Stimulated activated CD8-positive, alpha-beta memory T cell treated with anti-CD3 and anti-CD28 coated beads, Interleukin-4, amount 100 ng/mL, for 24 hours (primary cell): Measurements from ENCODE around the gene MFSD6.
A peak's percentile ranks its signal among the peaks of the same experiment; 100 is the strongest.
"Not testable (repeated sequence)": the region's sequence is repeated elsewhere in the genome, so short reads cannot be mapped to it uniquely, and the experiment has no call there.

Experiments
- DNase-seq: peaks from one replicate; pipeline ENCODE4 v3.0.0-alpha.2; 2020; ENCODE audit warnings: low read depth

MFSD6 gene

DNA sequence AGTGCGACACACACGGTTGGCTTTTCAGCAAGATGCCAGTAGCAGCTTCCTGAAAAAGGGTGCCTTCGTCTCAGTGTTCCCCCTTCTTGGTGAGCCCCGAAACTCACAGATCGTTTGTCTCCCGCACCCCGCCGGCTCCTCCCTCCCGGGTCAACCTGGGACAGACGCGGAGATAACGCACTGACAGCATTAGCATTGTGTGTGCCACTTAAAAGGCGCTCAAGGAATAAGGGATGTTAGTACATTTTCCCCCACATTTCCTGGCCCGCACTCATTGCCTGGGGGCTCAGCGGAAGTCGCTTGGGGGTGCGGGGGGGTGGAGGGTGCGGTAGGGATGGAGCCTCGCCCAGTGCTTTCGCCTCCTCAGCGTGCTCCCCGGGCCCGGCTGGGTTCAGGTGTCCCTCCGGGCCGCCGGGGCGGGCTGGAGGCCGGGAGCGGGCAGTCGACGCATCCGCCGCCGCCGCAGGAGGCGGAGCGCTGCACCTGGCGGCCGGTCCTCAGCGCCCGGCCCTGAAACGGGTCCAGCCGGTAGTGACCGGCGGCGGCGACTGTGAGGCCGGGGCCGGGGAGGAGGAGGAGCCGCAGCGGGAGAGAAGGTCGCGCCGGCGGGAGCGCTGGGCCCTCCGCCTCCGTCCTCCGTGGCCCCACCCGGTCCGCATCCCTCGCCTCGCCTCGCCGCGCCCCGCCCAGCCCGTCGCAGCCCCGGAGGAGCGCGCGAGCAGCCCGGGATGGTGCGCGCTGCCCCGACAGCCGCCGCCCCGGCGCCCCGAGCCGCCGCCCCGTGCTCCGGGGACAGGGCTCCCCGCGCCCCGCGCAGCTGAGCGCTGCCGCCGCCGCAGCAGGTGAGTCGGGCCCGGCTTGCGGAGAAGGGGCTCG, at the start of gene MFSD6:
Gene MFSD6 (plus strand): TSS at position 694 of the 876 bp plus-strand sequence. CDS start 27,675 bp downstream, outside the sequence.
- DNase-seq = peak; percentile 44

DNA sequence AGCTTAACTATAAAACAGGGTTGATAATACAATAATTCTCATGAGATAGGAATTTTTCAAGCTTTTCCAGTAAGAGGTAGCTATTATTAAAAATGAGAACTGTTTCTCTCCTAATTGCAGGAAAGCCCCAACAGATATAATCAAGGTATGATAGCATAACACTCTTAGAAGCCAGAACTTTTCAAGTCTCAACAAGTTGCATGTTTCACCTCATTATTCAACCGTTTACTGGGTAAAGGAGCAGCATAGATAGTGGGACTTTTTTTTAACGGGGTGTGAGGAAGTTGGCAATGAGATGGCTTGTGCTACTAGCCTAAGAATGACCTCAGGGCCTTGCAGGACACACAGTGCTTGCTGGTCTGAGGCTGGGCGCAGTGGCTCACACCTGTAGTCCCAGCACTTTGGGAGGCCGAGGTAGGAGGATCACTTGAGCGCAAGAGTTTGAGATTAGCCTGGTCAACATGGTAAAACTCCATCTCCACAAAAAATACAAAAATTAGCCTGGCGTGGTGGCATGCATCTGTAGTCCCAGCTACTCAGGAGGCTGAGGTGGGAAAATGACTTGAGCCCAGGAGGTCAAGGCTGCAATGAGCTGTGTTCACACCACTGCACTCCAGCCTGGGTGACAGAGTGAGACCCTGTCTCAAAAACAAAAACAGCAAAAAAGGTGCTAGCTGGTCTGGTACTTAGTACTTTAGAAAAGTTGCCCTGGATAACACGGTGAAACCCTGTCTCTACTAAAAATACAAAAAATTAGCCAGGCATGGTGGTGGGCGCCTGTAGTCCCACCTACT, 49.3 kb upstream of the MFSD6 start:
- DNase-seq = not testable (repeated sequence)

DNA sequence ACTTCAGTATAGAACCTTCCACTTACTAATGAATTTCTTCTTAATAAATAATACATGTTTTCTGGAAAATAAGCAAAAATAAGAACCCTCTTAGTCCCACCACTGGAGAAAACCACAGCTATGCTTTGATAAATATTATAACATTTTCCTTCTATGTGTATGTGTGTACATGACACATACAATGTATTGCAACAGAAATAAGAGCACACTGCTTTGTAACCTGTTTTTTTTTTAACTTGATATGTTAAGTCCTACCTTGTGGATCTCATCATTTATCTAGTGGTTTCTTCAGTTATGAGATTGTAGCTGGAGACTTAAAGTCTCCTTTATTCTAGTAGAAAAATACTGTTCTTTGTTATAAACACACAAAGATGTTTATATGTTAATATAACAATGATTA, 47.6 kb upstream of the MFSD6 start:
- DNase-seq = no peak

DNA sequence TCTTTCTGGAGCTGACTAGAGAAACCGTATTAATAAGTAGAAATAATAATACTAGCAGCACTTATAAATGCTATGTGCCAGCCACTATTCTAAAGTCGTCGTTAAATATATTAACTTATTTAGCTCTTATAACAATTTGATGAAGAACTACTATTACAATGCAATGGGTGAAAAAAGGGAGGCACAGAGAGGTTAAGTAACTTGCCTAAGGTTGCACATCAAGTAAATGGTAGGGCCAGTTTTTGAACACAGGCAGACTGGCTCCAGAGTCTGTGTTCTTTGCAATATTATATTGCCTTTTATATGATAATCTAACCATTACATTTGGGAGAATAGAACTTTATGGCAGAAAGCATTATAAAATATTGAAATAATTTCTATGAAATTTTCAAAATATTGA, 47.2 kb upstream of the MFSD6 start:
- no peak for DNase-seq

DNA sequence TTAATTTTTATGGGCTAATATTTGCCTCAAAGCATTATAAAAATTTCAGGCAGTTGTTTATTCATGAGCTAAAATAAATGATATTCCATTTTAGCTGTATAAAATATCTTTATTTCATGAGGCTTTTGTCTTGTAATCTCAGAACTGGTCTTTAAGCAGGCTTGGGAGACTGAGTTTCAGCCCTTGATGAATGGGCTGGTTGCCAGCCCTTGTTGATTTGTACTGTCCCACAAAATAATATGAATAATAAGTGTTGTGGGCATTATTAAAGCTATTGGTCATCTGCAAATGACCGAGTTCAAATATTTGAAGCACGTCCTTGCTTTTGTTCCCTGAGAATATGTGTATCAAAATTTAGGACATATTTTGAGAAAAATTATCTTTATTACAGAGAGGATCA, 46.6 kb upstream of the MFSD6 start:
- no peak for DNase-seq

DNA sequence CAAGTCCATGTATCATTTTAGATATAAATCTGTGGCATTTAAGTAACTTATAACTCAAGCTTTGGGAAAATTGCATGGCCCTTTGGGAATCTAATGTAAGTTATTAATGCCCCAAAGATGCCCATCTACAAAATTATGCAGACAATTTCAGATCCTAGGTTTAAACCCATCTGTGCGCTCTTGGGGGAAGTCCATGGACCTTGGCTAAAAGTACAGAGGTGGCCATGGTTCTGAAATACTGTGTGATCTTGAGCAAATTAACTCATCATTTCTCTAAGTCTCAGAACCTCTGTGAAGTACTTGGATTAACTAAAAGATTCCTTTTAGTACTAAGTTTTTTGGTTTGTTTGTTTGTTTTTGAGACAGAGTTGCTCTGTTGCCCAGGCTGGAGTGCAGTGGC, 45.3 kb upstream of the MFSD6 start:
- DNase-seq = no peak

DNA sequence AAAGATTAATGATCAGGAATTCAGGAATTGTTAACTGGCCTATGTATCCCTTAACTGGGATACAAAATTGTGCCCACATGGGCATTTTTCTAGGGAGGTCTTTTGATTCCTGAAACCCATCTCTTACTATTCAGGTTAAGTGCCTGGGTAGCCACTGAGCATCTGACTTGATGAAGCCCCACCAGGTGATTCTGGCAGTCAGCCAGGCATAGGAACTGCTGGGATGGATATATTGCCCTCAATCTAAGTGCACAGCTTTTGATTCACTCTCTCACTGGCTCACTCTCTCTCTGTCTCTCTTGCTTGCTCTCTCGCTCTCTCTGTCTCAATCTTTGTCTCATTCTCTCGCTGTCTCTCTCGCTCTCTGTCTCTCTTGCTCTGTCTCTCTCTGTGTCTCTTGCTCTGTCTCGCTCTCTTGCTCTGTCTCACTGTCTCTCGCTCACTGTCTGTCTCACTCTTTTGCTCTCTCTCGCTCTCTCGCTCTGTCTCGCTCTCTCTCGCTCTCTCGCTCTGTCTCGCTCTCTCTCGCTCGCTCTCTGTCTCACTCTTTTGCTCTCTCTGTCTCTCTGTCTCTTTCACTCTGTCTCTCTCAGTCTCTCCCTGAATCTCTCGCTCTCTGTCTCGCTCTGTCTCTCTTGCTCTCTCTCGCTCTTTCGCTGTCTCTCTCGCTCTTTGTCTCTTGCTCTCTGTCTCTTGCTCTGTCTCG, 42.5 kb upstream of the MFSD6 start:
- DNase-seq = no peak

DNA sequence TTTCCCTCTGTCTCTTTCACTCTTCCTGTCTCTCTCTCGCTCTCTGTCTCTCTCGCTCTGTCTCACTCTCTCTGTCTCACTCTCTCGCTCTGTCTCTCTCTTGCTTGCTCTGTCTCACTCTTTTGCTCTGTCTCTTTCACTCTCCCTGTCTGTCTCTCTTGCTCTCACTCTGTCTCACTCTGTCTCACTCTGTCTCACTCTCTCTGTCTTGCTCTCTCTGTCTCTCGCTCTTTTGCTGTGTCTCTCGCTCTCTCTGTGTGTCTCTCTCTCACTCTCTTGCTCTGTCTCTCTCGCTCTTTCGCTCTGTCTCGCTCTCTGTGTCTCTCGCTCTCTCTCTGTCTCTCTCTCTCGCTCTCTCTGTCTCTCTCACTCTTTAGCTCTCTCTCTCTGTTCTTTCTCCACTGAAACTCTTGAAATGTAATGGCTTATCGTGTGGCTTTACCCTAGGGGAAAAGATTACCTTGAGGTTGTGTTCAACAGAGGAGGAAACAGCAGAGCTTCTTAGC, 41.9 kb upstream of the MFSD6 start:
- no peak for DNase-seq

DNA sequence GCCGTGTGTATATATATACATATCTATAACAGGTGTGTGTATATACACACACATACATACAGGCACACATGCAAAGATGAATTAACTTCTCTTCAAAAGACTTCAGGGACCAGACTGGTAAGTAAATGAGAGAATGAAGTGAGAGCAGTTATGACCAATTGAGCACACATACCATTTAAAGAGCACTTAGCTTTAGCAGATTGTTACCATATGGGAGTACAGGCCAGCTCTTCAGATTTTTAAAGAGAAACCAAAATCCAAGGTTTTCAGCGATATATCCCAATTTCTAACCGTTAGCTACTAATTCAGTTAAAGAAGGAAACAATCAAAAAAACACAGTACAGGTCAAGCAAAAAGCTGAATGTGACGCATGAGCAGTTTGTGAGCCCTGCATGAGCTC, 41.1 kb upstream of the MFSD6 start:
- DNase-seq = no peak

DNA sequence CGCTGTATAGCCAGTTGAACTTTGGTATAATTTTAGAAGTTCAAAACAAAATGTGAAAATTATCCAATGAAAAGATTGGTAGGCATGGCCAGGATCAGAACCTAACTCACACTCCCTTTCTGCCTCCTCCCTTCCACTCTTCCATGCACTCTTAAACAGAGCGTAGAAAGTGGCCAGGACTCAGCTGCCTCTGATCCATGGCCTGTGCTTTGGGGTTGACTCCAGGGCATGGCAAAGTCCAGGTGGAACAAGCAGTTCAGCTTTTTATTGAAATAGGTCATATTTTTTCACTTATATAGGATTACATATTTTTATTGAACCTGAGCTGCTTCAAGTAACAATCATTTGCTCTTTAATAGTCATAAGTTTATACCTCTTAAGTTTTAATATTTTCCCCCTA, 38.5 kb upstream of the MFSD6 start:
- DNase-seq = no peak

DNA sequence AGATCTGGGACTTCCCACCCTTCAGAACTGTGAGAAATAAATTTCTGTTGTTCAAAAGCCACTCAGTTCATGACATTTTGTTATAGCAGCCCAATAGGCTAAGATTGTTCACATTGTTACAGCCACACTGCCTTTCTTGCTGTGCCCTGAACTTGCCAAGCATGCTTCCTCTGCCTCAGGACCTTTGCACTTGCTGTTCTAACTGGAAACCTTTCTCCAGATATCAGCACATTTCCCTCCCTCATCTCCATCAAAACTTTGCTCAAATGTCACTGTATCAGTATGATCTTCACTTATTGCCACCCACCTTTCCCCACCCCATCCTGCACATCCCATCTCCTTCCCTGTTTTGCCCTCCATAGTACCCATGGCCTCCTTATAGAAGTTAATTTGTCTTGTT, 32.1 kb upstream of the MFSD6 start:
- DNase-seq = no peak

DNA sequence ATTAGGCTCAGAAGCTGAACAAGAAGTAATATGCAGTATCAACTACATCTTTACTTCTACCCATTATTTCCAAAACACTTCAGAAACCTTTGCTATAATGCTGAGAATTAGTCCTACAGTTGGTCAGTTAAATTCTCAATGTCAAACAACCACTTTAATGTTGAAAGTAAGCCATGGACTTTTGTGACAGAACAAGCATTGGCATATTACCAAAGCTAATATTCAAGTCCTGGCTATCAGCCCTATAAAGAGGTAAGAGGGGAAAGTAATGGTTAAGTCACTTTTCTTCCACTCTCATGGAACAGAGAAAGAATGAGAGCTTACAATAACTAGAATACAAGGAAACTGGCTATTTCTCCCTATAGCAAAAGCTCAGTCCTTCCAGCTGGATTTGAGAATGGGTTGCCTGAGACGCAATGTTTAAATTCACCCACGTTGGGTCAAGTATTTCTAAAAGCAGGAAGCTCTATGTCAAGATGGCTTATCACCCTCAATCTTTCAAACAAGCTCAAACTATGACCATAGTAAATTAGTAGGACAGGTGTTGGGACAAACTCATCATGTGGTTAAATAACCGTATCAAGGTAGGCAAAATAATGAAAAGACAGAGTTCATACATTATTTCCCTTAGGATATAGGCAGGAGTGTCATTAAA, 31.4 kb upstream of the MFSD6 start:
- no peak for DNase-seq

DNA sequence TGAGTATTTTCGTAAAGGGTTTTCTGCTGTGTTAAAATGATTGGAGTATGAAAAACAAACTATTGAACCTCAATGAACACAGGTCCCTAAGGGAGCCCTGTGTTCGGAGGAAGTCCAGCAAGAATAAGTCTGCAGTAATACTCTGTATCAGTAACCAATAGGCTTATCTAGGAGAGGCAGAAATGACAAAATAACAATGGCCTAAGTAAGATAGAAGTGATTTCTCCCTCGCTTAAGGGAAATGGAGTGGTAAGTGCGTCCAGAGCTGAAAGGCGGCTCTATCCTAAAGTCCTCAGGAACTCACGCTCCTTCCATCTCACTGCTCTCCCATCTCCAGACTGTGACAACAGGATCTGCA, 29.3 kb upstream of the MFSD6 start:
- no peak for DNase-seq

DNA sequence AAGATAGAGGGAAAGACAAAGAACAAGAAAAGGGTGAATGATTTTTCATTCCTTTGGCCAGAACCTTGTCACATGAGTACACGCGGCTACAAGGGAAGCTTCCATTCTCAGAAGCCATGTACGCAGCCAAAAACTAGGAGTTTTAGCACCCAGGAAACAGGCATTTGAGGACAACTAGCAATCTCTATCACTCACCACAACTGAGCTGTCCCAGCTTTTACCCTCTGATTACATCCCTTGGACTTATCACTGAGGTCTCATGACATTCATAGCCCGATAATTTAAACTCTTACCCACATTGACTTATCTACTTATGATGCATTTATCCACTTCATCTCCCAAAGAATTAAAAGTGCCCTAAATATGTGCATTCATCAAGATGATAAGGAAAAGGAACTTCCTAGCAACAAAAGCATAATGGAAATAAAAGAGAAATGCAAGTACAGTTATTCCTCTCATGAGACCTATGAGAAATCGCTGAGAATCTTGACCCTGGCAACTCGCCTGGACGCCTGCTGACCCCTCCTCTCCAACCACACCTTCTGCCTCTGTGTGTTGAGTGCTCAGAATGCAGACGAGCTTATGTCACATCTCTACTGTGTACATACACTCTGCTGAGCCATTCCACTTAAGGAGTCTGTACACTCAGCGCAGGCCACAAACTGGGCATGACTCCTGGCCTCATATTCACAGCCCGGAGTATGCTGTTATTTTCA, 28.7 kb upstream of the MFSD6 start:
- DNase-seq = no peak

DNA sequence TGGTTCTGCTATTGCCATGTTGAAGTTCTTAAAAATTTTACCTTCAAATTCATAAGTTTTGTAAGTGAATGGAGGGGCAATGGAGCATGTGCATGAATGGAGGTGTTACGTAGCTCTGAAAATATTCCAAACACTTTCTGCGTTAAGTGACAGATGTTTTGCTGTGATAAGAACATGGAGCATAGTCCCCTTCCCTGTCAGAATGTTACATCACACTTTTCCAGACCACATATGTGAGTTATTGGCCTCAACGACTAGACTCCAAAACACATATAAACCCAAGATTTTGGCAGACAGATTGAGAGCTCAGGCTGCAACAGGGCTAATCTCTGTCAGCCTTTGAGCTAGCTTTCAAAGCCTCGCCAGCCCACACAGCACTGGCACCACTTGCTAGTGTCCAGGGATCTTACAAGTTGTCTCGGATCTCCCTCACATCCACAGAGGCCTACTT, 27.2 kb upstream of the MFSD6 start:
- DNase-seq = no peak

DNA sequence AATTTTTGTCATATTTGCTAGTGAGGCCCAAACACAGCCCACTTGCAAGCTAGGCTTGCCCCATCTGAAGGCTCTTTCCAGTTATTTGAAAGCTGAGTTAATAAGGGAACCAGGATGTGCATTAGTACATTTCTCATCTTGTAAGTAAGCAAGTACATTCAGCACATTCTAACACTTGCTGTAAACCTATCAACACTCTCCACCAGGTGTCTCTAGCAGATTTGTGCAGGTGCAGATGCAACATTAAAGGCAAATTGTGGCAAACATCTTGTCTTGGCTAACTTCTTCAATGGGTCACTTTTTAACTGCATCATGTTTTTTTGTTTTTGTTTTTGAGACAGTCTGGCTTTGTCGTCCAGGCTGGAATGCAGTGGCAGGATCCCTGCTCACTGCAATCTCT, 25.3 kb upstream of the MFSD6 start:
- DNase-seq = no peak

DNA sequence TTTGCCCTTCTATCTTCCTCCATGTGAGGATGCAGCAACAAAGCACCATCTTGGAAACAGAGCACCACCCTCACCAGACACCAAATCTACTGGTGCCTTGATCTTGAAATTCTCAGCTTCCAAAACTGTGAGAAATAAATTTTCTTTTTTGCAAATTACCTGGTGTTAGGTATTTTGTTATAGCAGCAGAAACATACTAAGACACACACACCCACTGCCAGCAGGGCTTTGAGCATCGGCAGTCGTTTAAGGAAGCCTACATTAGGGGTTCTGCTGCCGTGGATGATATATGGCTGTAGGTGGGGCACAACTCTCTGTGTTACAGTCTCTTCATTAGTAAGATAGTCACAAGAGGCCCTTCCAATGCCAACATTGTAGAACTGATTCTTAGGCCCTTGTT, 20.7 kb upstream of the MFSD6 start:
- DNase-seq = no peak

DNA sequence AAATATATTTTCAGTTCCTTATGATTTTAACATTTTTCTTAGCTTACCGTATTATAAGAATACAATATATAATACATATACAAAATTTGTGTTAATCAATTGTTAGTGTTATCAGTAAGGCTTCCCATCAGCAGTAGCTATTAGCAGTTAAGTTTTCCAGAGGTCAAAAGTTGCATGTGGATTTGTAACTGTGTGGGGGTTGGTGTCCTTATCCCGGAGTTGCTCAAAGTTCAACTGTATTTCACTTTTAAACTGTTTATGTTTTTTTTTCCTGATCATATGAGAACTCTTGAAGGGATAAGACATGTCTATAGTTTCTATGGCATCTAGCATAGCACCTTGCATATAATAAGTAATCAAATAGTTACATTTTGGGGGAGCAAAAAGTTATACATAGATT, 11.9 kb upstream of the MFSD6 start:
- DNase-seq = no peak

DNA sequence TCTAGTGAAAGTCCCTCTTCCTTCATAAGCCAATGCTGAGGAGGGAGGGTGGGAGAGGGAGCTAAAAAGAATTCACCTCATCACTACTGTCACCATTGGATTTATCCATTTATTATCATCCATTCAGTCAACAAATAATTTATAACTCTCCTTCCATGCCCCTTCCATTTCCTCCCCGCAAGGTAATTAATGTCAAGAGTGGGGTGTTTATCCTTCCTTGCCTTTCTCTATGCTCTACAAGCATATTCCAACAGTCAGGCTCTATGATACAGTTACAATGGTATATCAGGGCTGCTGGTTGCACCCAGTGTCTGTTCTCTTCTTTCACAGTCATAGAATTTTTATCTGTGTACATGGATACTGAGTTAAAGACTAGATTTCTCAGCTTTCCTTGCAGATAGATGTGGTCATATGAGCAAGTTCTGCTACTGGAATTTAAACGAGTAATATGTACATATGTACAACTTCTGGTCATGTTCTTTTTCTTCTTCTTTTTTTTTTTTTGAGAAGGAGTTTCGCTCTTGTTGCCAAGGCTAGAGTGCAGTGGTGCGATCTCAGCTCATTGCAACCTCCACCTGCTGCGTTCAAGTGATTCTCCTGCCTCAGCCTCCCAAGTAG, 5.1 kb upstream of the MFSD6 start:
- DNase-seq = no peak

DNA sequence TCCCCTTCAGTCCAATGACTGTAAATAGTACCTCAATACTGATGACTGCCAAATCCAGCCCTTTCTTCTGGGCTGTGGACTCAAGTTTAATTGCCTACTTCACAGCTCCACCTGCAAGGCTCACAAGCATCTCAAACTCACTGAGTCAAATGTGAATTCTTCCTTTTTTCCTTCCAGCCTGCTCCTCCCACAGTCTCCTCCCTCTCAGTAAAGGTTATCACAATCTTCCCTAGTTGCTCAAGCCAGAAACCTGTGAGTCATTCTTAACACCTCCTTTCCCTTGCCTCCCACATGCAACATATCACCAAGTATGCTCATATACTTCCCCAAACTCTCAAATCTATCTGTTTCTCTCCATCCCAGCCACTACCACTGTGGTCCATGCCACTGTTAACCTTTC, 3.7 kb upstream of the MFSD6 start:
- no peak for DNase-seq

DNA sequence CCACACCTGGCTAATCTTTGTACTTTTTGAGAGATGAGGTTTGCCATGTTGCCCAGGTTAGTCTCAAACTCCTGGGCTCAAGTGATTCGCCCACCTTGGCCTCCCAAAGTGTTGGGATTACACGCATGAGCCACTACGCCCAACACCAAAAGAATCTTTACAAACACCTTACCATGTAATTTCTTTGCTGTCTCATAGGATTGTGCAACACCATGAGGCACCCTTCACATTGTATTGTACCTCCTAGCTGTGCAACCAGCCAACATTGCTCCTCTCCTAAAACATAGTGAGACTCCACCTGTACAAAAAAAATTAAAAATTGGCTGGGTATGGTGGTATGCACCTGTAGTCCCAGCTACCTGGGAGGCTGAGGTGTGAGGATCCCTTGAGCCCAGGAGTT, 3.1 kb upstream of the MFSD6 start:
- DNase-seq = no peak
